ENCODE measurements around the gene MCCD1. TPM values are rescaled to one million over a fixed set of nuclear protein-coding genes. Genes with fewer than 3 reads are reported as not detected.

The MCCD1 gene
- total and polyA plus RNA-seq, 2 experiments from 2014 or later, result not detected

DNA sequence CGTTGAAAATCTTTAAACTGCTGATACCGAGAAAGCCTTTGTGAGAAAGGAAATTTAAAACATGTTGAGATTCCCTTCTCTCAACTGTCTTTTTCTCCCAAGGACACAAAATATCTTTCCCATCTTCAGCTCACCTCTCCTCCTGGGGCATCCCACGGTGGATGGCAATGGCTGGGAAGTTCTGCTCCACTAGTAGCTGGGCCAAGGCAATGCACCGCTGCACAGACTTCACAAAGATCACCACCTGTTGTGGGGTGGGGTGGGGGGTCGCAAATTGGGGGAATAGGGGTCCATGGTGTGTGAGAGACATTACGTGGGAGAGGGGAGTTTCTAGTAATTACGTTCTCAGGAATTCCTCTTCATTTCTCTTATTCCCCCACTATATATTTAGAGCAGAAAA, 2.4 kb downstream of the MCCD1 start:
- H3K27ac Mint-ChIP-seq, result no peak overlapping the region; the same call in 1 of the 2 replicates
- Histone ChIP-seq H2AFZ (no peak overlapping the region), H3K36me3 (ENCODE audit: insufficient read depth) (peaks cover 64% of the 10 kb centered on the region), H4K20me1 (replicated peaks; ENCODE audit: insufficient read depth) (peaks cover 46% of the 10 kb centered on the region), H3K79me2 (replicated peaks; ENCODE audit: insufficient read depth) (peaks cover 42% of the 10 kb centered on the region), H3F3A (replicated peaks; ENCODE audit: low read depth) (peaks cover 67% of the 10 kb centered on the region), H3K9me2 (ENCODE audit: insufficient read depth) (no peaks in the 10 kb centered on the region), H3K4me1 (ENCODE audit: insufficient read depth) (peaks cover 4% of the 10 kb centered on the region), H3K27ac (ENCODE audit: low read depth) (no peak overlapping the region), H3K27me3 (ENCODE audit: insufficient read depth) (no peaks in the 10 kb centered on the region), H3K4me2 (no peak overlapping the region), H3K4me3 (no peak overlapping the region)
- TF ChIP-seq, protein P1, sequence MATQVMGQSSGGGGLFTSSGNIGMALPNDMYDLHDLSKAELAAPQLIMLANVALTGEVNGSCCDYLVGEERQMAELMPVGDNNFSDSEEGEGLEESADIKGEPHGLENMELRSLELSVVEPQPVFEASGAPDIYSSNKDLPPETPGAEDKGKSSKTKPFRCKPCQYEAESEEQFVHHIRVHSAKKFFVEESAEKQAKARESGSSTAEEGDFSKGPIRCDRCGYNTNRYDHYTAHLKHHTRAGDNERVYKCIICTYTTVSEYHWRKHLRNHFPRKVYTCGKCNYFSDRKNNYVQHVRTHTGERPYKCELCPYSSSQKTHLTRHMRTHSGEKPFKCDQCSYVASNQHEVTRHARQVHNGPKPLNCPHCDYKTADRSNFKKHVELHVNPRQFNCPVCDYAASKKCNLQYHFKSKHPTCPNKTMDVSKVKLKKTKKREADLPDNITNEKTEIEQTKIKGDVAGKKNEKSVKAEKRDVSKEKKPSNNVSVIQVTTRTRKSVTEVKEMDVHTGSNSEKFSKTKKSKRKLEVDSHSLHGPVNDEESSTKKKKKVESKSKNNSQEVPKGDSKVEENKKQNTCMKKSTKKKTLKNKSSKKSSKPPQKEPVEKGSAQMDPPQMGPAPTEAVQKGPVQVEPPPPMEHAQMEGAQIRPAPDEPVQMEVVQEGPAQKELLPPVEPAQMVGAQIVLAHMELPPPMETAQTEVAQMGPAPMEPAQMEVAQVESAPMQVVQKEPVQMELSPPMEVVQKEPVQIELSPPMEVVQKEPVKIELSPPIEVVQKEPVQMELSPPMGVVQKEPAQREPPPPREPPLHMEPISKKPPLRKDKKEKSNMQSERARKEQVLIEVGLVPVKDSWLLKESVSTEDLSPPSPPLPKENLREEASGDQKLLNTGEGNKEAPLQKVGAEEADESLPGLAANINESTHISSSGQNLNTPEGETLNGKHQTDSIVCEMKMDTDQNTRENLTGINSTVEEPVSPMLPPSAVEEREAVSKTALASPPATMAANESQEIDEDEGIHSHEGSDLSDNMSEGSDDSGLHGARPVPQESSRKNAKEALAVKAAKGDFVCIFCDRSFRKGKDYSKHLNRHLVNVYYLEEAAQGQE (IDR thresholded peaks at IDR 0.05; ENCODE audit: unreplicated experiment), result no peak
- TF ChIP-seq EZH2phosphoT487 (IDR thresholded peaks at IDR 0.05; ENCODE audit: unreplicated experiment), result no peak
- TF ChIP-seq, protein P2, sequence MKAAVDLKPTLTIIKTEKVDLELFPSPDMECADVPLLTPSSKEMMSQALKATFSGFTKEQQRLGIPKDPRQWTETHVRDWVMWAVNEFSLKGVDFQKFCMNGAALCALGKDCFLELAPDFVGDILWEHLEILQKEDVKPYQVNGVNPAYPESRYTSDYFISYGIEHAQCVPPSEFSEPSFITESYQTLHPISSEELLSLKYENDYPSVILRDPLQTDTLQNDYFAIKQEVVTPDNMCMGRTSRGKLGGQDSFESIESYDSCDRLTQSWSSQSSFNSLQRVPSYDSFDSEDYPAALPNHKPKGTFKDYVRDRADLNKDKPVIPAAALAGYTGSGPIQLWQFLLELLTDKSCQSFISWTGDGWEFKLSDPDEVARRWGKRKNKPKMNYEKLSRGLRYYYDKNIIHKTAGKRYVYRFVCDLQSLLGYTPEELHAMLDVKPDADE (IDR thresholded peaks at IDR 0.05), result no peak
- no peak for TF ChIP-seq JUNB (IDR thresholded peaks at IDR 0.05; ENCODE audit: unreplicated experiment)
- no peak for TF ChIP-seq CREB1 (CRISPR knock-in tag; IDR thresholded peaks at IDR 0.05; ENCODE audit: low read depth)
- no peak for TF ChIP-seq NANOG (IDR thresholded peaks at IDR 0.05; ENCODE audit: borderline replicate concordance)
- TF ChIP-seq, protein P3, sequence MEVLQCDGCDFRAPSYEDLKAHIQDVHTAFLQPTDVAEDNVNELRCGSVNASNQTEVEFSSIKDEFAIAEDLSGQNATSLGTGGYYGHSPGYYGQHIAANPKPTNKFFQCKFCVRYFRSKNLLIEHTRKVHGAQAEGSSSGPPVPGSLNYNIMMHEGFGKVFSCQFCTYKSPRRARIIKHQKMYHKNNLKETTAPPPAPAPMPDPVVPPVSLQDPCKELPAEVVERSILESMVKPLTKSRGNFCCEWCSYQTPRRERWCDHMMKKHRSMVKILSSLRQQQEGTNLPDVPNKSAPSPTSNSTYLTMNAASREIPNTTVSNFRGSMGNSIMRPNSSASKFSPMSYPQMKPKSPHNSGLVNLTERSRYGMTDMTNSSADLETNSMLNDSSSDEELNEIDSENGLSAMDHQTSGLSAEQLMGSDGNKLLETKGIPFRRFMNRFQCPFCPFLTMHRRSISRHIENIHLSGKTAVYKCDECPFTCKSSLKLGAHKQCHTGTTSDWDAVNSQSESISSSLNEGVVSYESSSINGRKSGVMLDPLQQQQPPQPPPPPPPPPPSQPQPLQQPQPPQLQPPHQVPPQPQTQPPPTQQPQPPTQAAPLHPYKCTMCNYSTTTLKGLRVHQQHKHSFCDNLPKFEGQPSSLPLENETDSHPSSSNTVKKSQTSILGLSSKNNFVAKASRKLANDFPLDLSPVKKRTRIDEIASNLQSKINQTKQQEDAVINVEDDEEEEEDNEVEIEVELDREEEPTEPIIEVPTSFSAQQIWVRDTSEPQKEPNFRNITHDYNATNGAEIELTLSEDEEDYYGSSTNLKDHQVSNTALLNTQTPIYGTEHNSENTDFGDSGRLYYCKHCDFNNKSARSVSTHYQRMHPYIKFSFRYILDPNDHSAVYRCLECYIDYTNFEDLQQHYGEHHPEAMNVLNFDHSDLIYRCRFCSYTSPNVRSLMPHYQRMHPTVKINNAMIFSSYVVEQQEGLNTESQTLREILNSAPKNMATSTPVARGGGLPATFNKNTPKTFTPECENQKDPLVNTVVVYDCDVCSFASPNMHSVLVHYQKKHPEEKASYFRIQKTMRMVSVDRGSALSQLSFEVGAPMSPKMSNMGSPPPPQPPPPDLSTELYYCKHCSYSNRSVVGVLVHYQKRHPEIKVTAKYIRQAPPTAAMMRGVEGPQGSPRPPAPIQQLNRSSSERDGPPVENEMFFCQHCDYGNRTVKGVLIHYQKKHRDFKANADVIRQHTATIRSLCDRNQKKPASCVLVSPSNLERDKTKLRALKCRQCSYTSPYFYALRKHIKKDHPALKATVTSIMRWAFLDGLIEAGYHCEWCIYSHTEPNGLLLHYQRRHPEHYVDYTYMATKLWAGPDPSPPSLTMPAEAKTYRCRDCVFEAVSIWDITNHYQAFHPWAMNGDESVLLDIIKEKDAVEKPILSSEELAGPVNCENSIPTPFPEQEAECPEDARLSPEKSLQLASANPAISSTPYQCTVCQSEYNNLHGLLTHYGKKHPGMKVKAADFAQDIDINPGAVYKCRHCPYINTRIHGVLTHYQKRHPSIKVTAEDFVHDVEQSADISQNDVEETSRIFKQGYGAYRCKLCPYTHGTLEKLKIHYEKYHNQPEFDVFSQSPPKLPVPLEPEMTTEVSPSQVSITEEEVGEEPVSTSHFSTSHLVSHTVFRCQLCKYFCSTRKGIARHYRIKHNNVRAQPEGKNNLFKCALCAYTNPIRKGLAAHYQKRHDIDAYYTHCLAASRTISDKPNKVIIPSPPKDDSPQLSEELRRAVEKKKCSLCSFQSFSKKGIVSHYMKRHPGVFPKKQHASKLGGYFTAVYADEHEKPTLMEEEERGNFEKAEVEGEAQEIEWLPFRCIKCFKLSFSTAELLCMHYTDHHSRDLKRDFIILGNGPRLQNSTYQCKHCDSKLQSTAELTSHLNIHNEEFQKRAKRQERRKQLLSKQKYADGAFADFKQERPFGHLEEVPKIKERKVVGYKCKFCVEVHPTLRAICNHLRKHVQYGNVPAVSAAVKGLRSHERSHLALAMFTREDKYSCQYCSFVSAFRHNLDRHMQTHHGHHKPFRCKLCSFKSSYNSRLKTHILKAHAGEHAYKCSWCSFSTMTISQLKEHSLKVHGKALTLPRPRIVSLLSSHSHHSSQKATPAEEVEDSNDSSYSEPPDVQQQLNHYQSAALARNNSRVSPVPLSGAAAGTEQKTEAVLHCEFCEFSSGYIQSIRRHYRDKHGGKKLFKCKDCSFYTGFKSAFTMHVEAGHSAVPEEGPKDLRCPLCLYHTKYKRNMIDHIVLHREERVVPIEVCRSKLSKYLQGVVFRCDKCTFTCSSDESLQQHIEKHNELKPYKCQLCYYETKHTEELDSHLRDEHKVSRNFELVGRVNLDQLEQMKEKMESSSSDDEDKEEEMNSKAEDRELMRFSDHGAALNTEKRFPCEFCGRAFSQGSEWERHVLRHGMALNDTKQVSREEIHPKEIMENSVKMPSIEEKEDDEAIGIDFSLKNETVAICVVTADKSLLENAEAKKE (CRISPR knock-in tag; IDR thresholded peaks at IDR 0.05), result no peak
- TF ChIP-seq ZNF331 (CRISPR knock-in tag; IDR thresholded peaks at IDR 0.05; ENCODE audit: low read depth), result no peak
- no peak for TF ChIP-seq STAT1 (IDR thresholded peaks at IDR 0.05; ENCODE audit: unreplicated experiment)
- TF ChIP-seq, protein P4, sequence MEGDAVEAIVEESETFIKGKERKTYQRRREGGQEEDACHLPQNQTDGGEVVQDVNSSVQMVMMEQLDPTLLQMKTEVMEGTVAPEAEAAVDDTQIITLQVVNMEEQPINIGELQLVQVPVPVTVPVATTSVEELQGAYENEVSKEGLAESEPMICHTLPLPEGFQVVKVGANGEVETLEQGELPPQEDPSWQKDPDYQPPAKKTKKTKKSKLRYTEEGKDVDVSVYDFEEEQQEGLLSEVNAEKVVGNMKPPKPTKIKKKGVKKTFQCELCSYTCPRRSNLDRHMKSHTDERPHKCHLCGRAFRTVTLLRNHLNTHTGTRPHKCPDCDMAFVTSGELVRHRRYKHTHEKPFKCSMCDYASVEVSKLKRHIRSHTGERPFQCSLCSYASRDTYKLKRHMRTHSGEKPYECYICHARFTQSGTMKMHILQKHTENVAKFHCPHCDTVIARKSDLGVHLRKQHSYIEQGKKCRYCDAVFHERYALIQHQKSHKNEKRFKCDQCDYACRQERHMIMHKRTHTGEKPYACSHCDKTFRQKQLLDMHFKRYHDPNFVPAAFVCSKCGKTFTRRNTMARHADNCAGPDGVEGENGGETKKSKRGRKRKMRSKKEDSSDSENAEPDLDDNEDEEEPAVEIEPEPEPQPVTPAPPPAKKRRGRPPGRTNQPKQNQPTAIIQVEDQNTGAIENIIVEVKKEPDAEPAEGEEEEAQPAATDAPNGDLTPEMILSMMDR (conservative IDR thresholded peaks at IDR 0.05; ENCODE audit: low read depth in 2 of 2), result no peak
- no peak for TF ChIP-seq ZNF114 (CRISPR knock-in tag; IDR thresholded peaks at IDR 0.05)
- TF ChIP-seq POLR2AphosphoS5 (IDR thresholded peaks at IDR 0.05; ENCODE audit: low read depth), result no peak
- no peak for TF ChIP-seq EZH2 (IDR thresholded peaks at IDR 0.05; ENCODE audit: low read depth, unreplicated experiment)
- no peak for ATAC-seq
- no peak for DNase-seq (ENCODE audit: low spot score)
- H3K36me3 Mint-ChIP-seq (ENCODE audit: low read depth), result peaks cover 76% of the 10 kb centered on the region
- peaks cover 16% of the 10 kb centered on the region for H3K27me3 Mint-ChIP-seq (ENCODE audit: insufficient read depth, low read depth, poor library complexity)
- H3K4me1 Mint-ChIP-seq, result peaks cover 42% of the 10 kb centered on the region
- H3K9me3 Mint-ChIP-seq, result no peaks in the 10 kb centered on the region
- H3K4me3 Mint-ChIP-seq, result no peak overlapping the region

Data from GM23338 (cell line).